ENCODE measurements around the gene AGPAT1.

GRCh38 chr6:32208996-32209395, 33.1 kb upstream of the AGPAT1 start:
- TF ChIP-seq POLR2A (IDR thresholded peaks at IDR 0.05) (no peak), CTCF (IDR thresholded peaks at IDR 0.05) (no peak), POLR2AphosphoS5 (IDR thresholded peaks at IDR 0.05) (no peak), EP300 (IDR thresholded peaks at IDR 0.05) (no peak)

Data from stomach (tissue), 4 donors.